Activated CD4-positive, alpha-beta T cell treated with anti-CD3 and anti-CD28 coated beads for 36 hours (primary cell): ENCODE measurements around the gene MED29. TPM values are rescaled to one million over a fixed set of nuclear protein-coding genes. Genes with fewer than 3 reads are reported as not detected.

Source experiments
- ATAC-seq: fragments of 200-7000 bp; cut with Tn5 transposase; one replicate; pipeline ENCODE4 v1.10.0; 2021; ENCODE audit warnings: mild to moderate bottlenecking, moderate library complexity
- CTCF ChIA-PET: fragments of 350-600 bp; sonication (Branson Sonifier 250); formaldehyde crosslinking; loops from one replicate; lab custom pipeline; 2021; ENCODE audit warnings: antibody characterized with exemption; lab: Charles Lee
- POLR2A ChIA-PET: fragments of 350-600 bp; sonication (Branson Sonifier 250); formaldehyde crosslinking; loops from one replicate; lab custom pipeline; 2021; ENCODE audit warnings: antibody characterized with exemption, inconsistent platforms; lab: Charles Lee
- DNase-seq: peaks from one replicate; pipeline ENCODE4 v3.0.0-alpha.2; 2020
- H3K27ac Mint-ChIP-seq: one replicate; pipeline ENCODE4 v1.8.0; 2021; ENCODE audit warnings: mixed read lengths
- H3K27me3 Mint-ChIP-seq: one replicate; pipeline ENCODE4 v1.8.0; 2021; ENCODE audit warnings: mixed read lengths
- H3K36me3 Mint-ChIP-seq: one replicate; pipeline ENCODE4 v1.8.0; 2021; ENCODE audit warnings: low read depth, mixed read lengths
- H3K4me1 Mint-ChIP-seq: one replicate; pipeline ENCODE4 v1.8.0; 2021; ENCODE audit warnings: mixed read lengths
- H3K4me3 Mint-ChIP-seq: one replicate; pipeline ENCODE4 v1.8.0; 2021; ENCODE audit warnings: mild to moderate bottlenecking, moderate library complexity, mixed read lengths
- H3K9me3 Mint-ChIP-seq: one replicate; pipeline ENCODE4 v1.8.0; 2021; ENCODE audit warnings: low read depth, mixed read lengths
- intact Hi-C, 2 experiments: fragments of 100-400 bp; cut with DNase I in 1 of 2; cut with micrococcal nuclease in 1 of 2; formaldehyde crosslinking; loops; one replicate each; pipeline versions ENCODE4 v1.14.2 to v1.15.1; 2022 to 2024; cut with DNase I, micrococcal nuclease
- total RNA-seq, 2 experiments: library from RNA; stranded (reverse); gene quantifications; one replicate each; pipeline ENCODE4 v1.2.3, GENCODE V29; 2021

The MED29 gene
- total RNA-seq, 2 experiments from 2014 or later, result 24.0 to 34.6 TPM

DNA sequence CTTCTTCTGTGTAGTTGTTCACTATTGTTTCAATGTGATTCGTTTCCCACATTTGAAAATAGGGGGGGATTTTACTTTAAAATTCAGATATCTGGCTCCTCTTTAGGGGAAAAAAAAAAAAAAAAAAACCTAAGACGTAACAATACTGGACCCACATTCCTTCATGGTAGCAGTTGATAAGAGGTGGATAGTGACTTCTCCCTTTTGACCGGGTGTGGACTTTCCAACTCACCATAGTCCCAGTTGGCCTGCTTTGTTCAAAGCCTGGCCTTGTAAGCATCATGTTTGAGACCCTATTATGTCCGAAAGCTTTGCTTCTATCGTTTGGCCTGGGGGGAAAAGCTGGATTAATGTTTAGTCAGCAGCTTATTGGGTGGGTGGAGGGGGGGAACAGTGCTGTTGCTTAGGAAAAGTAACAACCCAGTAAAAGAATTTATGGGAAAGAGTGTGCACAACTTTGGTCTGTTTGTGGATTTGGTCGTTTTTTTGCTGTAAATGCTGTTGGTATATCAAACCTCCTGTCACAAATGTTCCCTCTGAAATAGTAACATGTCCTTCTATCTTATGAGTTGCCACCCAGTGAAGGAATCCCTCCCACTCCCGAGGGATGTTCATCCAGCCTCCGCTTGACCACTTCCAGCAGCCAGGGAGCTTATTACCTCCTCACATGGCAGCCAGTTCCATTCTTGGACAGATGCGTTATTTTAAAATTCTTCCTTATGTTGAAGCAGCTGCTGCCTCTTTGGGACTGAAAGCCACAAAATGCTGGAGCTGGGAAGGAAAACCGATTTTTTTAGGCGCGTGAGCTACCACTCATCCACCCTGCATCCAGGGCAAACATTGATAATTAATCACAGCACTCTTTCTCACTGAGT, 38.6 kb upstream of the MED29 start:
- no peak for DNase-seq
- intact Hi-C loops, result no loop called here
- no peaks in the 10 kb centered on the region for H3K27me3 Mint-ChIP-seq
- H3K4me1 Mint-ChIP-seq, result peaks cover 35% of the 10 kb centered on the region
- no peaks in the 10 kb centered on the region for H3K9me3 Mint-ChIP-seq
- ChIA-PET POLR2A (no interaction called here), CTCF (interaction anchor here (1.1 kb wide), 1 partner anchor 45 kb away, joined by 4 read pairs; no protein-coding TSS in a partner anchor)
- peak overlapping the region; percentile 89 for H3K27ac Mint-ChIP-seq
- ATAC-seq, result no peak
- H3K4me3 Mint-ChIP-seq, result no peak overlapping the region
- peaks cover 41% of the 10 kb centered on the region for H3K36me3 Mint-ChIP-seq

GRCh38 chr19:39355253-39355652, 35.9 kb upstream of the MED29 start:
- H3K27me3 Mint-ChIP-seq, result no peaks in the 10 kb centered on the region
- H3K36me3 Mint-ChIP-seq, result peaks cover 41% of the 10 kb centered on the region
- H3K27ac Mint-ChIP-seq, result peak overlapping the region; percentile 14
- CTCF ChIA-PET, result interaction anchor here (0.7 to 1.5 kb wide), 3 partner anchors 13 to 219 kb away, joined by 3 to 4 read pairs (median 4); partner anchors contain the start of gene SAMD4B
- intact Hi-C loops, result no loop called here
- no peaks in the 10 kb centered on the region for H3K9me3 Mint-ChIP-seq
- POLR2A ChIA-PET, result no interaction called here
- ATAC-seq (no peak), DNase-seq (no peak)
- peaks cover 18% of the 10 kb centered on the region for H3K4me1 Mint-ChIP-seq
- H3K4me3 Mint-ChIP-seq, result no peak overlapping the region

GRCh38 chr19:39356073-39356472, 35.1 kb upstream of the MED29 start:
- ChIA-PET CTCF (interaction anchor here (0.6 to 1.7 kb wide), 5 partner anchors 9 to 479 kb away, joined by 3 to 7 read pairs (median 4); no protein-coding TSS in a partner anchor), POLR2A (no interaction called here)
- DNase-seq (no peak), ATAC-seq (no peak)
- peaks cover 16% of the 10 kb centered on the region for H3K4me1 Mint-ChIP-seq
- no peaks in the 10 kb centered on the region for H3K9me3 Mint-ChIP-seq
- intact Hi-C loops, result no loop called here
- no peak overlapping the region for H3K4me3 Mint-ChIP-seq
- H3K27ac Mint-ChIP-seq, result no peak overlapping the region
- H3K36me3 Mint-ChIP-seq, result peaks cover 47% of the 10 kb centered on the region
- H3K27me3 Mint-ChIP-seq, result no peaks in the 10 kb centered on the region

- ChIA-PET POLR2A (no interaction called here), CTCF (interaction anchor here (0.6 to 1.7 kb wide), 3 partner anchors 10 to 478 kb away, joined by 5 to 7 read pairs (median 5); no protein-coding TSS in a partner anchor)
- Mint-ChIP-seq H3K27me3 (no peaks in the 10 kb centered on the region), H3K9me3 (no peaks in the 10 kb centered on the region), H3K4me3 (no peak overlapping the region), H3K36me3 (peaks cover 48% of the 10 kb centered on the region), H3K27ac (no peak overlapping the region), H3K4me1 (peaks cover 11% of the 10 kb centered on the region)
- DNase-seq (no peak), ATAC-seq (no peak)
- intact Hi-C loops, result no loop called here
Observed at GRCh38 chr19:39356647-39357046, 34.5 kb upstream of the MED29 start.

- CTCF ChIA-PET, result interaction anchor here (0.8 to 1.3 kb wide), 2 partner anchors 32 to 39 kb away, joined by 3 read pairs; partner anchors contain the start of gene MED29
- H3K27me3 Mint-ChIP-seq, result no peaks in the 10 kb centered on the region
- no peak for DNase-seq
- H3K4me1 Mint-ChIP-seq, result peaks cover 6% of the 10 kb centered on the region
- intact Hi-C loops, result no loop called here
- H3K9me3 Mint-ChIP-seq, result no peaks in the 10 kb centered on the region
- ATAC-seq, result peak; percentile 70
- H3K27ac Mint-ChIP-seq, result no peak overlapping the region
- POLR2A ChIA-PET, result no interaction called here
- H3K36me3 Mint-ChIP-seq, result peaks cover 36% of the 10 kb centered on the region
- H3K4me3 Mint-ChIP-seq, result no peak overlapping the region
Observed at GRCh38 chr19:39359026-39359425, 32.2 kb upstream of the MED29 start.

DNA sequence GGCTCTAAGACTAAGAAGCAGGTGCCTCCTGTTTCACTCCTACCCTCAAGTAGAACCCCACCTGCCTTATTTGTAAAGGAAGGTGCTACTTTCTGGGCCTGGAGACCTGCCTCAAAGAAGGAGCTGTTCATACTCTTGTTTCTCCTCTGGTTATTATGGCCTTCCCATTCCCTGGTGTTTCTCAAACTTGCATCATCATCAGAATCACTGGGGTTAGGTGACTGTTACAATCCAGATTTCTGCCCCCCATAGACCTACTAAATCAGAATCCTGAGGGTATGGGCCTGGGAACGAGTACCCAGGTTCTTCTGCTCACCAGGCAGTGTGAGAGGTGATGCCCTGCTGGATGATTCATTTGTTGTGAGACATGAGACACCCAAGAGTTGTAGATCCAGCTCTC, 30.6 kb upstream of the MED29 start:
- H3K9me3 Mint-ChIP-seq, result no peaks in the 10 kb centered on the region
- H3K36me3 Mint-ChIP-seq, result peaks cover 33% of the 10 kb centered on the region
- DNase-seq (no peak), ATAC-seq (no peak)
- intact Hi-C loops, result no loop called here
- ChIA-PET CTCF (interaction anchor here (0.5 kb wide), 1 partner anchor 10 kb away, joined by 3 read pairs; no protein-coding TSS in a partner anchor), POLR2A (no interaction called here)
- no peak overlapping the region for H3K27ac Mint-ChIP-seq
- H3K4me3 Mint-ChIP-seq, result no peak overlapping the region
- H3K27me3 Mint-ChIP-seq, result no peaks in the 10 kb centered on the region
- peaks cover 7% of the 10 kb centered on the region for H3K4me1 Mint-ChIP-seq

DNA sequence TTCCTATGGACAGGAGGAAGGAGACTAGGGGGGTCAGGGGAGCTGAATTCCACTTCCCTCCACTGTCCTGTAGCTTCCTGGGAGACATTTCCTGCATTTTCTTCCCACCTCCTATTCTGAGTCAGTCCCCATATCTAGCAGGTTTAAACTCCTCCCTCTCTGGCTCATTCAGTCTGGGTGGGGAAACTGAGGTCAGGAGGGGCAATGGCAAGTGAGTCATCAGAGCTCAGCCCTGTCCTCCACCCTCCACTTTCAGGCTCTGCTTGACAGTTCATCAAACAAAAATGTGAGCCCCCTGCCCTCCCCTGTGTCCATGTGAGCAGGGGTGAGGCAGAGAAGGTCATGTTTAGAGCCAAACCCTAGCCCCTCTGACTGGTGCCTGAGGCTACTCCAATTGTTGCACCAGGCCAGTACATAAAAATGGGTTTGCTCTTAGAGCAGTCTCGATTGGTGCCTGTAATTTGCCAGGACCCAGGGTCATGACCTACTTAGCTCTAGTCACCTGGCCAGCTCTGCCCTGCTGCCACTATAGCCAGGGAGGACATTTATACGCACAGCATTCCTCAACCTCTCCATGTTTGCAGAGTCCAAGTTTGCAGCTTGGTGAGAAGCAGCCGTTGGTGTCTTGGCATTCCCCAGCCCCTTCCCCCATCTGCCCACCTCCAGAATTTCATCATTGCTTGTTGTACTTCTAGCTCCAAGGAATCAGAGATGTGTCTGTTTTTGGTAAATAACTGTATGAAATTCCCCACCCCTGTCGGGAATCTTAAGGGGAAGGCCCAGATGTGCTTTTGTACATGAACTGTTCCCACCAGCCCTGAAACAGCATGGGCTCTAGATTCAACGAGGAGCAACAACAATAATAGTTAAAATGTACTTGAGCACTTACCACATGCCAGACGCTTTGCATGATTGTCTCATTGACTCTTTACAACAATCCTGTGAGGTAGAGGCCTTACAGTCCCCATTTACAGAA, 28.2 kb upstream of the MED29 start:
- CTCF ChIA-PET, result interaction anchor here (0.9 kb wide), 1 partner anchor 13 kb away, joined by 3 read pairs; no protein-coding TSS in a partner anchor
- peak overlapping the region; percentile 29 for H3K27ac Mint-ChIP-seq
- ATAC-seq (no peak), DNase-seq (no peak)
- no peaks in the 10 kb centered on the region for H3K27me3 Mint-ChIP-seq
- intact Hi-C loops, result no loop called here
- POLR2A ChIA-PET, result no interaction called here
- peaks cover 18% of the 10 kb centered on the region for H3K36me3 Mint-ChIP-seq
- H3K4me1 Mint-ChIP-seq, result peaks cover 7% of the 10 kb centered on the region
- no peak overlapping the region for H3K4me3 Mint-ChIP-seq
- H3K9me3 Mint-ChIP-seq, result no peaks in the 10 kb centered on the region

GRCh38 chr19:39363901-39364457, 27.2 kb upstream of the MED29 start:
- CTCF ChIA-PET, result no interaction called here
- DNase-seq (peak; percentile 17), ATAC-seq (peak; percentile 30)
- no peaks in the 10 kb centered on the region for H3K27me3 Mint-ChIP-seq
- intact Hi-C loops, result no loop called here
- POLR2A ChIA-PET, result no interaction called here
- H3K4me1 Mint-ChIP-seq, result peaks cover 7% of the 10 kb centered on the region
- peak overlapping the region; percentile 15 for H3K27ac Mint-ChIP-seq
- H3K9me3 Mint-ChIP-seq, result no peaks in the 10 kb centered on the region
- peaks cover 18% of the 10 kb centered on the region for H3K36me3 Mint-ChIP-seq
- no peak overlapping the region for H3K4me3 Mint-ChIP-seq

- no peak overlapping the region for H3K27ac Mint-ChIP-seq
- CTCF ChIA-PET, result interaction anchor here (0.7 kb wide), 1 partner anchor 17 kb away, joined by 3 read pairs; no protein-coding TSS in a partner anchor
- ATAC-seq (no peak), DNase-seq (no peak)
- no peak overlapping the region for H3K4me3 Mint-ChIP-seq
- no peaks in the 10 kb centered on the region for H3K27me3 Mint-ChIP-seq
- H3K36me3 Mint-ChIP-seq, result peaks cover 18% of the 10 kb centered on the region
- no peaks in the 10 kb centered on the region for H3K9me3 Mint-ChIP-seq
- intact Hi-C loops, result no loop called here
- peaks cover 4% of the 10 kb centered on the region for H3K4me1 Mint-ChIP-seq
- POLR2A ChIA-PET, result no interaction called here
Observed at GRCh38 chr19:39365531-39365930, 25.6 kb upstream of the MED29 start.

- H3K4me3 Mint-ChIP-seq, result no peak overlapping the region
- CTCF ChIA-PET, result interaction anchor here (0.6 to 1.2 kb wide), 3 partner anchors 15 to 317 kb away, joined by 3 to 4 read pairs (median 3); no protein-coding TSS in a partner anchor
- H3K27ac Mint-ChIP-seq, result no peak overlapping the region
- no peaks in the 10 kb centered on the region for H3K9me3 Mint-ChIP-seq
- peaks cover 24% of the 10 kb centered on the region for H3K36me3 Mint-ChIP-seq
- DNase-seq, result no peak
- H3K27me3 Mint-ChIP-seq, result no peaks in the 10 kb centered on the region
- no peak for ATAC-seq
- POLR2A ChIA-PET, result no interaction called here
- H3K4me1 Mint-ChIP-seq, result no peaks in the 10 kb centered on the region
- intact Hi-C loops, result no loop called here
Observed at GRCh38 chr19:39369200-39369599, 22.0 kb upstream of the MED29 start.

- peak overlapping the region; percentile 43 for H3K27ac Mint-ChIP-seq
- POLR2A ChIA-PET, result no interaction called here
Observed at GRCh38 chr19:39370735-39371134, 20.4 kb upstream of the MED29 start.

More at GRCh38 chr19:39370735-39371134, 20.4 kb upstream of the MED29 start:
- Mint-ChIP-seq H3K4me3 (no peak overlapping the region), H3K4me1 (no peaks in the 10 kb centered on the region), H3K27me3 (no peaks in the 10 kb centered on the region), H3K9me3 (no peaks in the 10 kb centered on the region), H3K36me3 (peaks cover 24% of the 10 kb centered on the region)
- ATAC-seq (no peak), DNase-seq (no peak)
- CTCF ChIA-PET, result interaction anchor here (1.0 kb wide), 1 partner anchor 15 kb away, joined by 4 read pairs; no protein-coding TSS in a partner anchor
- intact Hi-C loops, result no loop called here
